Retinal pigment epithelial cell (primary cell): ENCODE data around the gene VEZT.

Experiments used
- DNase-seq: peaks from one replicate; pipeline ENCODE4 v3.0.0-alpha.2; 2010; ENCODE audit warnings: low read depth
- H3K4me3 ChIP-seq: 2 replicates; pipeline ENCODE4 v1.5.1; 2011; ENCODE audit warnings: mild to moderate bottlenecking, low read length, control low read depth, moderate library complexity
- TF ChIP-seq, protein P1 (sequence below): conservative IDR thresholded peaks from 2 replicates; pipeline ENCODE4 v1.5.1; 2011; ENCODE audit warnings: low read depth, low read length, control low read depth, inconsistent platforms

The VEZT gene

DNA sequence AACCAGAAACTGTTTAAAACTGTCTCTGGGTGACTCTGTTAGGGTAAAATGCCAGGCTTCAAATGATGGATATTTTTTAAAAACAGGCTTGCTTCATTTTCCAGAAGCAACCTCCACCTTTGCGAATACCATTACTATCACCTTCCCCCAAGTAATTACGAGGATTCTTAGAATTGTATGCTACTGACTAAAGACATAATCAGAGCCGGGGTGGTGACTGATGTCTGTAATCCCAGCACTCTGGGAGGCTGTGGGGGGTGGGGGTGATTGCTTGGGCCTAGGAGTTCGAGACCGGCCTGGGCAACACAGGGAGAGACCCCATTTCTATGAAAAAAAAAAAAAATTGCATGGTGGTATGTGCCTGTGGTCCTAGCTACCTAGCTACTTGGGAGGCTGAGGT is 38.6 kb upstream of the VEZT start:
- DNase-seq: no peak
- no peak overlapping the region for H3K4me3 ChIP-seq
- TF ChIP-seq, protein P1, sequence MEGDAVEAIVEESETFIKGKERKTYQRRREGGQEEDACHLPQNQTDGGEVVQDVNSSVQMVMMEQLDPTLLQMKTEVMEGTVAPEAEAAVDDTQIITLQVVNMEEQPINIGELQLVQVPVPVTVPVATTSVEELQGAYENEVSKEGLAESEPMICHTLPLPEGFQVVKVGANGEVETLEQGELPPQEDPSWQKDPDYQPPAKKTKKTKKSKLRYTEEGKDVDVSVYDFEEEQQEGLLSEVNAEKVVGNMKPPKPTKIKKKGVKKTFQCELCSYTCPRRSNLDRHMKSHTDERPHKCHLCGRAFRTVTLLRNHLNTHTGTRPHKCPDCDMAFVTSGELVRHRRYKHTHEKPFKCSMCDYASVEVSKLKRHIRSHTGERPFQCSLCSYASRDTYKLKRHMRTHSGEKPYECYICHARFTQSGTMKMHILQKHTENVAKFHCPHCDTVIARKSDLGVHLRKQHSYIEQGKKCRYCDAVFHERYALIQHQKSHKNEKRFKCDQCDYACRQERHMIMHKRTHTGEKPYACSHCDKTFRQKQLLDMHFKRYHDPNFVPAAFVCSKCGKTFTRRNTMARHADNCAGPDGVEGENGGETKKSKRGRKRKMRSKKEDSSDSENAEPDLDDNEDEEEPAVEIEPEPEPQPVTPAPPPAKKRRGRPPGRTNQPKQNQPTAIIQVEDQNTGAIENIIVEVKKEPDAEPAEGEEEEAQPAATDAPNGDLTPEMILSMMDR: no peak

DNA sequence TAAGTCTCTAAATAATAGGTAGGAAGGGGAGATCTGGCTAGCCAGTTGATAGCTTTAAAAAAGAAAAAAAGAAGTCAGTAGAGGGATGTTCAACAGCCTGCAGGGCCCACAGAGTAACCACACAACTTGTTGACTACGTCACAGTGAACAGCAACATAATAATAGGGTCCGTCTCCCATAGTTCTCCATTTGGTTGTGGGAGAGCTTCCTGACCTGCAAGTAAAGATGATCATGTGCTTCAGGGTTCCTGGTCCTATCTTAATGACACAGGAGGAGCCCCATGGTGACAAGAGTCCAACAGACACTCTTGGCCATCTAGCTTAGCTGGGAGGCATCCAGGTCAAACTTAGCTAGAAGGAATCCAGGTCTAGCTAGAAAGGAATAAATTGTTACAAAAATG is 36.5 kb upstream of the VEZT start:
- DNase-seq: no peak
- TF ChIP-seq, protein P1: no peak

DNA sequence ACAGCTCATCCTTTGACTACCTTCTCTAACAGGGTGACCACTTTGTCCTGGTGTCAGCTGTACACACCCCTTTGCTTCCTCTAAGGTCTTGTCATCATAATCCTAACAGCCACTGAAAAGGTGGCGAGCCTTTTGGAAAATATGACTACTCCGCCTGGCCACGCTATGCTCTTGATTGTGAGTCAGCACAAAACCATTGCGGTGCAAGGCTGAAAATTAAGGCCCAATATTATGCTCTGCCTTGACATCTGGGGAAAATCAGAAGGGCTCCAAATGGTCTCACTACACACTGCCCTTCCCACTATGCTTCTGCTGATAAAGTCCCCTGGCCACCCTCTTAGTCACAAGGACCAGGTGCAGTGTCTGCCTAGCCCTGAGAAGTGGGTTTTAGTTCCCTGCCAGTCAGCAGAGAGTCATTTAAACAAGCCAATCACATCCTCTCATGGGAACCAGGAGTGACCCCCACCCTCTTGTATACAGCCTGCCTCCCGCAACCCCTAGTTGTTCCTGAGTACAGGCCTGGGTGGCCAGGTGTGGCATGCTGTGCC is 34.7 kb upstream of the VEZT start:
- TF ChIP-seq, protein P1: no peak
- H3K4me3 ChIP-seq: no peak overlapping the region
- no peak for DNase-seq

More for the DNA sequence above, 36.5 kb upstream of the VEZT start:
- H3K4me3 ChIP-seq: no peak overlapping the region

DNA sequence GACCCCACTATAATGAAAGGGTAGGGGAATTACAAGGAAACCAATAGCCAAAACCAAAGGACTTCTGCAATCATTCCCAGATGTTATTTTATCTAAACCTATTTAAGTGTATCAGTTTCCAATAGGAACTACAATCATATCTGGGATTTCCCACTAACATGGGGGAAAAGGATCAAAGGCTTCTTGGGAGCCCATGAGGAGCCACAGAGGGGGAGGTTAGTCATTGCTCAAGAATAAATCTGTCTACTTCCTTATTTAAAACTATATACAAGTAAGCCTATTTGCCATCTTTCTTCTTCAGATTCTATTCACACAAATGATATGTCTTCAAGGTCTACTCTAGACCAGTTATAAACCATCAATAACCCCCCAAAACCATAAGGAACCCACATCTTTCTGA is 33.5 kb upstream of the VEZT start:
- DNase-seq: no peak
- TF ChIP-seq, protein P1: no peak
- H3K4me3 ChIP-seq: no peak overlapping the region

DNA sequence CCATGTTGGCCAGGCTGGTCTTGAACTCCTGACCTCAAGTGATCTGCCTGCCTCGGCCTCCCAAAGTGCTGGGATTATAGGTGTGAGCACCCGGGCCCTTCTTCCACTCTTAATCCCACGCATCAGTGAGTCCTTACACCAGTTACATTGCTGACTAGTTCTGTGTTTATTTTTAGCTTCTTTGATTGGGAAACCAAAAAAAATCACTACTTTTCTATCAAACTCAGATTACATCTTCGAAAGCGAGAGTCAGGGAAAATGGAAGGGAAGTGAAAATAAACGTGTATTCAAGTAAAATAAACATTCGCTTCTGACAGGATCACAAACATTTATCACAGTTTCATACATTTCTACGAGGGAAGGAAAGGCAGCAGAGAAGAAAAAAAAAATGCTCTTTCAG is 32.5 kb upstream of the VEZT start:
- no peak for DNase-seq
- TF ChIP-seq, protein P1: no peak
- H3K4me3 ChIP-seq: no peak overlapping the region

DNA sequence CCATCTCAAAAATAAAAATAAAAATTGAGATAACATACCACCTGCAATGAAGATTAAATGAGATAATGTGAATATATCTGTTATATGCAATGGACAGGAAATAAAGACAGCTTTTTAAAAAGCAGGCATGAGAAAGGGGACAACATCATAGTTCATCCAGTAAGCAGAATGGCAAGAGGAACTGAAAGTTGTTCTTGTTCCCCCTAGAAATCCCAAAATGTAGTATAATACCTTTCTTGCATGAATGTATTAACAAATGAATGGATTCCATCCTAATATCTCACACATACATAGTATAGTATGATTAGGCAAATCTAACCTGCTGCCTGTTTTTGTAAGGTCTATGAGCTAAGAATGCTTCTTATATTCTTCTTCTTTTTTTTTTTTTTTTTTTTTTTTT is 31.8 kb upstream of the VEZT start:
- no peak for DNase-seq
- TF ChIP-seq, protein P1: no peak

DNA sequence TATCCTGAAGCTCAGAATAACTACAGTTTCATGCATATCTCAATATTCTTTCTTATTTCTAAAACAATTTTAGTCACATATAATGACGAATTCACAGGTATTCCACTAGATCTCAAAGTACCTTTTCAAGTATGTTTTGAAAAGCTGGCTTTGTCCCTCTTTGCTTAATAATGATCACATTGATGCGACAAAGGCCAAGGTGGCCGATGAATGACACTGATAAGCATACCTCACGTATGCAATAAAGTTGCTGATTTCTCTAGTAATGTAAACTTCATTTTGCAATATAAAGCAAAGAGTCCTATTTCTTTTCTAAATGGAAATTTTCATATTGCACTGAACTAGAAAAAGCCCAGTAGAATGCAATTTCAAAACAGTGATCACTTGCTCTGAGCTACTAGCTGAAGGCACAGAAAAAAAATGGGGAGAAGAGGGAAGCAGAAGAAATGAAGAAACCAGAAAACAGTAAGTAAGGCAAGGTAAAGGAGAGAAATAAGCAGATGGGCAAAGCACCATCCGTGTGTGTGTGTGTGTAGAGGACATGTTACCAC is 29.7 kb upstream of the VEZT start:
- TF ChIP-seq, protein P1: no peak
- H3K4me3 ChIP-seq: no peak overlapping the region
- DNase-seq: no peak

More for the DNA sequence above, 31.8 kb upstream of the VEZT start:
- H3K4me3 ChIP-seq: no peak overlapping the region
